Astrocyte (in vitro differentiated cells and primary cell): ENCODE measurements around the gene GTF3C1. TPM values are rescaled to one million over a fixed set of nuclear protein-coding genes. Genes with fewer than 3 reads are reported as not detected.

ENCODE experiments used
- DNase-seq: peaks from one replicate; pipeline ENCODE4 v3.0.0-alpha.2; 2010; ENCODE audit warnings: low read depth
- FAIRE-seq: peaks from 2 replicates; lab custom pipeline; 2011; peaks lifted over from hg19 to GRCh38; lab: Jason Lieb, UNC
- H2AFZ ChIP-seq: 2 replicates; pipeline ENCODE4 v1.6.0; 2012; ENCODE audit warnings: low read depth, low read length, inconsistent platforms
- H3K27ac ChIP-seq: 2 replicates; pipeline ENCODE4 v1.5.1; 2011; ENCODE audit warnings: low read depth, low read length, inconsistent platforms
- H3K27me3 ChIP-seq: 2 replicates; pipeline ENCODE4 v1.6.0; 2011; ENCODE audit warnings: low read length, inconsistent platforms; ENCODE audit not compliant: insufficient read depth
- H3K36me3 ChIP-seq: 2 replicates; pipeline ENCODE4 v1.5.1; 2011; ENCODE audit warnings: low read length, inconsistent platforms; ENCODE audit not compliant: insufficient read depth
- H3K4me1 ChIP-seq: 2 replicates; pipeline ENCODE4 v1.5.1; 2011; ENCODE audit warnings: low read length, inconsistent platforms; ENCODE audit not compliant: insufficient read depth
- H3K4me2 ChIP-seq: 2 replicates; pipeline ENCODE4 v1.6.0; 2012; ENCODE audit warnings: low read length, inconsistent platforms
- H3K4me3 ChIP-seq: 2 replicates; pipeline ENCODE4 v1.5.1; 2011; ENCODE audit warnings: low read depth, mild to moderate bottlenecking, low read length, inconsistent platforms; ENCODE audit not compliant: insufficient read depth
- H3K79me2 ChIP-seq: 2 replicates; pipeline ENCODE4 v1.6.0; 2012; ENCODE audit warnings: mild to moderate bottlenecking, low read length, inconsistent platforms; ENCODE audit not compliant: insufficient read depth
- H3K9ac ChIP-seq: 2 replicates; pipeline ENCODE4 v1.6.0; 2012; ENCODE audit warnings: mild to moderate bottlenecking, low read length, inconsistent platforms
- H3K9me3 ChIP-seq: 2 replicates; pipeline ENCODE4 v1.5.1; 2012; ENCODE audit warnings: low read depth, mild to moderate bottlenecking, low read length, inconsistent platforms; ENCODE audit not compliant: insufficient read depth
- H4K20me1 ChIP-seq: 2 replicates; pipeline ENCODE4 v1.6.0; 2012; ENCODE audit warnings: low read length, inconsistent platforms; ENCODE audit not compliant: insufficient read depth
- H3K27ac Mint-ChIP-seq: one replicate; pipeline ENCODE4 v1.8.0; 2021; ENCODE audit warnings: mild to moderate bottlenecking, mixed read lengths; ENCODE audit not compliant: unreplicated experiment
- H3K27me3 Mint-ChIP-seq: one replicate; pipeline ENCODE4 v1.8.0; 2021; ENCODE audit warnings: low read depth, mixed read lengths; ENCODE audit not compliant: unreplicated experiment
- H3K36me3 Mint-ChIP-seq: one replicate; pipeline ENCODE4 v1.8.0; 2021; ENCODE audit warnings: low read depth, mixed read lengths; ENCODE audit not compliant: unreplicated experiment
- H3K4me1 Mint-ChIP-seq: one replicate; pipeline ENCODE4 v1.8.0; 2021; ENCODE audit warnings: low read depth, mixed read lengths; ENCODE audit not compliant: unreplicated experiment
- H3K4me3 Mint-ChIP-seq: one replicate; pipeline ENCODE4 v1.8.0; 2021; ENCODE audit warnings: mild to moderate bottlenecking, moderate library complexity, mixed read lengths; ENCODE audit not compliant: unreplicated experiment
- H3K9me3 Mint-ChIP-seq: one replicate; pipeline ENCODE4 v1.8.0; 2021; ENCODE audit warnings: mild to moderate bottlenecking, mixed read lengths; ENCODE audit not compliant: unreplicated experiment
- CTCF ChIP-seq: IDR thresholded peaks from 2 replicates; pipeline ENCODE4 v1.5.1; 2011; ENCODE audit warnings: low read depth, mild to moderate bottlenecking, inconsistent platforms, low read length, moderate library complexity; ENCODE audit not compliant: insufficient read depth
- EZH2 ChIP-seq: IDR thresholded peaks from 2 replicates; pipeline ENCODE4 v1.6.1; 2012; ENCODE audit warnings: mild to moderate bottlenecking, low read length, inconsistent platforms; ENCODE audit not compliant: insufficient read depth
- total RNA-seq: library from RNA; stranded (reverse); gene quantifications from 2 replicates; pipeline ENCODE4 v1.2.1, GENCODE V29; 2021

The GTF3C1 gene
- total RNA-seq, 1 donor from 2014 or later = 103 TPM

- H3K36me3 ChIP-seq = peaks cover 73% of the 10 kb centered on the region
These were observed 44.1 kb downstream of the GTF3C1 start for GRCh38 chr16:27505297-27506236.

GRCh38 chr16:27503662-27504061, 46.1 kb downstream of the GTF3C1 start:
- Histone ChIP-seq H3K27ac (no peak overlapping the region), H3K79me2 (no peaks in the 10 kb centered on the region), H3K4me1 (no peaks in the 10 kb centered on the region), H3K27me3 (no peaks in the 10 kb centered on the region), H3K4me2 (no peak overlapping the region), H3K9me3 (no peaks in the 10 kb centered on the region), H3K36me3 (peaks cover 68% of the 10 kb centered on the region), H4K20me1 (no peaks in the 10 kb centered on the region), H2AFZ (no peak overlapping the region), H3K9ac (no peak overlapping the region), H3K4me3 (no peak overlapping the region)
- Mint-ChIP-seq H3K4me1 (no peaks in the 10 kb centered on the region), H3K27me3 (no peaks in the 10 kb centered on the region), H3K9me3 (no peaks in the 10 kb centered on the region), H3K36me3 (peaks cover 52% of the 10 kb centered on the region), H3K27ac (no peak overlapping the region), H3K4me3 (no peak overlapping the region)
- DNase-seq (no peak), FAIRE-seq (no peak)
- TF ChIP-seq CTCF (no peak), EZH2 (no peak)

More at GRCh38 chr16:27505297-27506236, 44.1 kb downstream of the GTF3C1 start:
- Histone ChIP-seq H3K27me3 (no peaks in the 10 kb centered on the region), H3K9me3 (no peaks in the 10 kb centered on the region), H3K9ac (no peak overlapping the region), H3K4me3 (no peak overlapping the region), H3K27ac (no peak overlapping the region), H3K4me1 (no peaks in the 10 kb centered on the region), H3K4me2 (no peak overlapping the region), H2AFZ (no peak overlapping the region), H4K20me1 (no peaks in the 10 kb centered on the region), H3K79me2 (no peaks in the 10 kb centered on the region)
- Mint-ChIP-seq H3K9me3 (no peaks in the 10 kb centered on the region), H3K36me3 (peaks cover 49% of the 10 kb centered on the region), H3K4me3 (no peak overlapping the region), H3K27me3 (no peaks in the 10 kb centered on the region), H3K4me1 (no peaks in the 10 kb centered on the region), H3K27ac (no peak overlapping the region)
- FAIRE-seq (no peak), DNase-seq (no peak)
- TF ChIP-seq CTCF = no peak
- no peak for TF ChIP-seq EZH2

- no peak overlapping the region for H2AFZ ChIP-seq
These were observed 48.9 kb downstream of the GTF3C1 start for GRCh38 chr16:27500801-27501200.

More at GRCh38 chr16:27500801-27501200, 48.9 kb downstream of the GTF3C1 start:
- DNase-seq (no peak), FAIRE-seq (no peak)
- peaks cover 47% of the 10 kb centered on the region for H3K36me3 Mint-ChIP-seq
- no peak overlapping the region for H3K4me3 ChIP-seq
- no peak overlapping the region for H3K9ac ChIP-seq
- H3K27me3 Mint-ChIP-seq = no peaks in the 10 kb centered on the region
- H3K27me3 ChIP-seq = no peaks in the 10 kb centered on the region
- no peaks in the 10 kb centered on the region for H3K4me1 Mint-ChIP-seq
- no peak for TF ChIP-seq EZH2
- TF ChIP-seq CTCF = no peak
- no peak overlapping the region for H3K4me3 Mint-ChIP-seq
- H3K79me2 ChIP-seq = no peaks in the 10 kb centered on the region
- no peaks in the 10 kb centered on the region for H4K20me1 ChIP-seq
- H3K36me3 ChIP-seq = peaks cover 62% of the 10 kb centered on the region
- no peak overlapping the region for H3K27ac ChIP-seq
- H3K4me1 ChIP-seq = peaks cover 5% of the 10 kb centered on the region
- H3K4me2 ChIP-seq = no peak overlapping the region
- H3K27ac Mint-ChIP-seq = no peak overlapping the region
- H3K9me3 ChIP-seq = no peaks in the 10 kb centered on the region
- no peaks in the 10 kb centered on the region for H3K9me3 Mint-ChIP-seq
